Mesothelial cell of epicardium (in vitro differentiated cells): ENCODE data around the gene CFAP99. TPM values are rescaled to one million over a fixed set of nuclear protein-coding genes. Genes with fewer than 3 reads are reported as not detected.

ENCODE experiments used
- DNase-seq, 2 experiments: peaks; one replicate each; pipeline ENCODE4 v3.0.0; 2021; ENCODE audit warnings: low spot score in 2 of 2; ENCODE audit not compliant: unreplicated experiment in 2 of 2
- H3K27ac Mint-ChIP-seq: 2 replicates; pipeline ENCODE4 v1.8.0; 2021; ENCODE audit warnings: mixed read lengths
- H3K27me3 Mint-ChIP-seq: 2 replicates; pipeline ENCODE4 v1.8.0; 2021; ENCODE audit warnings: low read depth, mixed read lengths
- H3K36me3 Mint-ChIP-seq: 2 replicates; pipeline ENCODE4 v1.8.0; 2021; ENCODE audit warnings: mixed read lengths
- H3K4me1 Mint-ChIP-seq: 2 replicates; pipeline ENCODE4 v1.8.0; 2021; ENCODE audit warnings: mixed read lengths
- H3K4me3 Mint-ChIP-seq: 2 replicates; pipeline ENCODE4 v1.8.0; 2021; ENCODE audit warnings: mild to moderate bottlenecking, moderate library complexity, mixed read lengths
- H3K9me3 Mint-ChIP-seq: 2 replicates; pipeline ENCODE4 v1.8.0; 2021; ENCODE audit warnings: mixed read lengths
- CTCF ChIP-seq: fragments of 200-600 bp; sonication (generic); IDR thresholded peaks from one replicate; pipeline ENCODE4 v1.5.0; 2021; ENCODE audit warnings: antibody characterized with exemption; ENCODE audit not compliant: unreplicated experiment
- total RNA-seq: library from RNA; stranded (reverse); gene quantifications from 3 replicates; pipeline ENCODE4 v1.2.1, GENCODE V29; 2021

The CFAP99 gene
- total RNA-seq, 1 donor from 2014 or later, result not detected

GRCh38 chr4:2394528-2394927 lies 24.2 kb upstream of the CFAP99 start:
- Mint-ChIP-seq H3K9me3 (no peaks in the 10 kb centered on the region), H3K27me3 (peaks cover 31% of the 10 kb centered on the region), H3K36me3 (no peaks in the 10 kb centered on the region), H3K4me1 (peaks cover 33% of the 10 kb centered on the region), H3K27ac (no peak overlapping the region), H3K4me3 (no peak overlapping the region)
- DNase-seq, result no peak
- no peak for TF ChIP-seq CTCF

DNA sequence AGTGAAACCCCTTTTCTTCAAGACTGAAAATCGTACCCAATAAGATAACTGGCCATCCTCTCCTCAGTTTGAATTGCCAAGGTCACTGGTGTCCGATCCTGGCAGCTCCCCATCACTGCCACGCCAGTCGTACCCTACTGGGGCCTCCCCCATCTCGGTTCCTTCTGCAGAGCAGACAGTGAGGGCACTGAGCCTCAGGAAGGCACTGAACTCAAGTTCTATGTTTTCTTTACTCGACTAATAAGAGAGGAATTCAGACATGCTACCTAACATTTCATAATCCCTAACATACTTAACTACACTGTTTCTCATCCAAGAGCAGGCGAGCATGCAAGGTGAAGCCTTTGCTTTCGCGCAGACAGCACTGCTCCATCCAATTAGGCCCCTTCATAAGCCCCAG lies 23.7 kb upstream of the CFAP99 start:
- Mint-ChIP-seq H3K9me3 (no peaks in the 10 kb centered on the region), H3K4me1 (peaks cover 33% of the 10 kb centered on the region), H3K4me3 (no peak overlapping the region), H3K36me3 (no peaks in the 10 kb centered on the region), H3K27me3 (peaks cover 26% of the 10 kb centered on the region), H3K27ac (no peak overlapping the region)
- no peak for DNase-seq
- no peak for TF ChIP-seq CTCF

- no peak overlapping the region for H3K4me3 Mint-ChIP-seq
- H3K27ac Mint-ChIP-seq, result no peak overlapping the region
- H3K4me1 Mint-ChIP-seq, result peaks cover 33% of the 10 kb centered on the region
- no peak for DNase-seq
- no peak for TF ChIP-seq CTCF
- H3K9me3 Mint-ChIP-seq, result no peaks in the 10 kb centered on the region
- no peaks in the 10 kb centered on the region for H3K36me3 Mint-ChIP-seq
- H3K27me3 Mint-ChIP-seq, result peaks cover 24% of the 10 kb centered on the region
Measured at GRCh38 chr4:2395584-2395983, 23.2 kb upstream of the CFAP99 start.

DNA sequence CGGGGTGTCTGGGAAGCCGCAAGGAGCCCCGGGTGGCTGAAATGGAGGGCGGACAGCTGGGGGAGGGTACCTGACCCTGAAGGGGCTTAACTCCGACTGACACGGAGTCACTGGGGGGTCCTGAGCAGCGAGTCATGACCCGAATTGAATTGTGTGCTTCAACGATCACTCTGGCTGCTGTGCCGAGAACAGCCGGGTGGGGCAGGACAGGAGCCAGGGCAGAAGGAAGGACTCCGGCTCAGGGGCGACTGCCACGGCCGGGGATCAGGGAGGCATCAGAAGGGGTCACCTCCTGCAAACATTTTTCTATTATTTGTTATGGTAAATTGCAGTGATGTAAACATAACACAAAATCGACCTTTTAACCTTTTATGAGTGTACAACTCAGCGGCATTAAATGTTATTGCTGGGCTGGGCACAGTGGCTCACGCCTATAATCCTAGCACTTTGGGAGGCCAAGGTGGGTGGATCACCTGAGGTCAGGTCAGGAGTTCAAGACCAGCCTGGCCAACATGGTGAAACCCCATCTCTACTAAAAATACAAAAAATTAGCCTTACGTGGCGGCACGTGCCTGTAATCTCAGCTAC lies 21.9 kb upstream of the CFAP99 start:
- DNase-seq, result no peak
- Mint-ChIP-seq H3K4me1 (peaks cover 30% of the 10 kb centered on the region), H3K36me3 (no peaks in the 10 kb centered on the region), H3K27ac (no peak overlapping the region), H3K27me3 (peaks cover 16% of the 10 kb centered on the region), H3K9me3 (no peaks in the 10 kb centered on the region), H3K4me3 (no peak overlapping the region)
- TF ChIP-seq CTCF, result no peak

DNA sequence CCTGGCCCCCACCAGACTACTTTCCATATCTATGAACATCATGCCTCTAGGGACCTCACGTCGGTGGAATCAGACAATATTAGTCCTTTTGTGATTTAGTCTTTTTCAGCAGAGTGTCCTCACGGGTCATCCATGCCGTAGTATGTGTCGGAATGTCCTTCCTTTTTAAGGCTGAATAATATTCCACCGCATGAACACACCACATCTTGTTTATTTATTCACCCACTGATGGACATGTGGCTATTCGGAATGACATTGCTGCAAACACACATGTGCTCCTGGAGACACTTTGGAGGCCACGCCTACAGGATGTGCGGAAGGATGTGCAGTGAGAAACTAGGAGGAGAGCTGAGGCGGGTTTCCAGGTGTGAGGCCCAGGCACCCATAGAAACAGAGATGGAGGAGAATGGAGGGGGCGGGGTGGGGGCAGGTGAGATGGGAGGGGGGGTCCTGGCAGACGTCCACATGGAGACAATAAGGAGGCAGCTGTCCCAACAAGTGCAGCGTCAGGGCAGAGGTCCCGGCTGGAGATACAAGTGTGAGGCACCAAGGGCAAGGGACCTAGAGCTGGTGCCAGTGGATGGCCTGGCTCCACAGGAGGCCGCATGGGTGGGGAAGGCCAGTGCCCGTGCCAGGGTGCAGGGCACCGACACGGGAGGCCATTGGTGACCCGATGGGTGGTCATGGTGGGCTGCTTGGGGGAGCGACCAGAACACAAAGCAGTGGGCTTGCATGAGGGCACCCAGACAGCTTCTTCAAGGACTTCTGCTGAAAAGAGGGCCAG lies 21.0 kb upstream of the CFAP99 start:
- peaks cover 33% of the 10 kb centered on the region for H3K4me1 Mint-ChIP-seq
- no peaks in the 10 kb centered on the region for H3K9me3 Mint-ChIP-seq
- no peak overlapping the region for H3K27ac Mint-ChIP-seq
- H3K27me3 Mint-ChIP-seq, result peaks cover 13% of the 10 kb centered on the region
- H3K36me3 Mint-ChIP-seq, result no peaks in the 10 kb centered on the region
- no peak for TF ChIP-seq CTCF
- H3K4me3 Mint-ChIP-seq, result no peak overlapping the region
- no peak for DNase-seq
